ENCODE measurements around the gene DLX6. TPM values are rescaled to one million over a fixed set of nuclear protein-coding genes. Genes with fewer than 3 reads are reported as not detected.

Gene DLX6
- total RNA-seq, 2 experiments from 2014 or later = not detected

GRCh38 chr7:97011536-97012364 is 6.4 kb downstream of the DLX6 start:
- Histone ChIP-seq H3K4me1 (ENCODE audit: insufficient read depth, low read length, poor library complexity, severe bottlenecking) (no peaks in the 10 kb centered on the region), H3K27ac (ENCODE audit: low read depth, low read length, poor library complexity, severe bottlenecking) (no peak overlapping the region), H3K9me3 (ENCODE audit: low read length) (no peaks in the 10 kb centered on the region), H3K4me3 (ENCODE audit: low read depth, low read length, poor library complexity, severe bottlenecking) (no peak overlapping the region), H2AFZ (ENCODE audit: low read length) (no peak overlapping the region), H3K79me2 (ENCODE audit: insufficient read depth, low read depth, low read length) (no peaks in the 10 kb centered on the region), H3K9me2 (ENCODE audit: insufficient read depth, low read length) (no peaks in the 10 kb centered on the region), H4K20me1 (ENCODE audit: insufficient read depth, low read length) (no peaks in the 10 kb centered on the region), H3K4me2 (ENCODE audit: low read length) (no peak overlapping the region), H3K36me3 (ENCODE audit: insufficient read depth, low read length) (no peaks in the 10 kb centered on the region)
- POLR2A ChIA-PET = no interaction called here
- intact Hi-C loops (cut with micrococcal nuclease; ENCODE audit: unreplicated experiment) = no loop called here
- CTCF ChIA-PET (ENCODE audit: unreplicated experiment) = no interaction called here
- TF ChIP-seq CTCF (conservative IDR thresholded peaks at IDR 0.05; ENCODE audit: low read length) (no peak), EZH2phosphoT487 (IDR thresholded peaks at IDR 0.05; ENCODE audit: borderline replicate concordance, low read depth, low read length) (no peak)
- BruUV-seq (replicated peaks) = no TSS peak
- DNase-seq (ENCODE audit: low spot score) = no peak

DNA sequence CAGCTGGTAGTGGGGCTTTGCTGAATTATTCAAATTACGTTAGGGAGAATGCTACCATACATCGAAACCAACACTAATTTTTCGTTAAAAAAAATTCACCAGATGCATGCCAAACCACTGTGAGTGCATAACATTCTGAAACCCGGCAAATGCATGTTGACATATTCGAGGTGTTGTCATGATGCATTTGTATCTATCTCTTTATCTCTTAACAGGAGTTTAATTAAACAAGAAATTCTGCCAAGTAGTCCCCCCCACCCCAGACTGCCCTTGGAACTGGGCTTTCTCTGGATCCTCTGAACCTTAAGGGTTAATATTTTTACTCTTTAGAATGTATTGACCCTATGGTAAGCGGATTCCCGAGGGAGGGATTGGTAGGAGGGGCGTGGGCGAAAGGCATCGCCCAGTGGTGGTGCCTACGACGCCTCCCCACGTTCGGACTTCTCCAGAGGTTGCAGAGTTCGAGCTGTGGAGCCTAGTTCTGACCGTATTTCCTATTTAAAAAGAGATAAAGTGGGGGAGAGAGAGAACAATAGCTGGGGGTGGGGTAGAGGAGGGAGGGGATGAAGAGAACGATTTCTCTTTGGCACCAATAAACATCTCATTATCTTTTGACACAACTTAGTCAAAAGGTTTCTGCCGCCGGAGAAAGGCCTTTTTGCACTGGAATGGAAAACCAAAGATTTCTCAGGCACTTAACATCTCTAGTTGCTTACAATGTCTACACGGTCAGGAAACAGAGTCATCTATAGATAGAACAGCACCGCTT is 7.2 kb downstream of the DLX6 start:
- TF ChIP-seq CTCF (conservative IDR thresholded peaks at IDR 0.05; ENCODE audit: low read length) = no peak
- TF ChIP-seq EZH2phosphoT487 (IDR thresholded peaks at IDR 0.05; ENCODE audit: borderline replicate concordance, low read depth, low read length) = no peak
- Histone ChIP-seq H3K4me3 (ENCODE audit: low read depth, low read length, poor library complexity, severe bottlenecking) (no peak overlapping the region), H3K4me2 (ENCODE audit: low read length) (no peak overlapping the region), H3K9me3 (ENCODE audit: low read length) (no peaks in the 10 kb centered on the region), H3K9me2 (ENCODE audit: insufficient read depth, low read length) (no peaks in the 10 kb centered on the region), H2AFZ (ENCODE audit: low read length) (no peak overlapping the region), H4K20me1 (ENCODE audit: insufficient read depth, low read length) (no peaks in the 10 kb centered on the region), H3K36me3 (ENCODE audit: insufficient read depth, low read length) (no peaks in the 10 kb centered on the region), H3K27ac (ENCODE audit: low read depth, low read length, poor library complexity, severe bottlenecking) (no peak overlapping the region), H3K79me2 (ENCODE audit: insufficient read depth, low read depth, low read length) (no peaks in the 10 kb centered on the region), H3K4me1 (ENCODE audit: insufficient read depth, low read length, poor library complexity, severe bottlenecking) (no peaks in the 10 kb centered on the region)
- intact Hi-C loops (cut with micrococcal nuclease; ENCODE audit: unreplicated experiment) = no loop called here
- ChIA-PET CTCF (ENCODE audit: unreplicated experiment) (no interaction called here), POLR2A (no interaction called here)
- no peak for DNase-seq (ENCODE audit: low spot score)
- BruUV-seq (replicated peaks) = no TSS peak
